Mucosa of rectum (tissue), 2 donors: Measurements from ENCODE around the gene ROR2.

Experiments
- H3K27ac ChIP-seq, 2 donors: one replicate each; pipeline ENCODE4 v1.7.0; 2013; ENCODE audit warnings: inconsistent platforms in 2 of 2, low read depth in 2 of 2, low read length in 2 of 2
- H3K27me3 ChIP-seq, 2 donors: one replicate each; pipeline ENCODE4 v1.7.0; 2013; ENCODE audit warnings: low read length in 2 of 2; ENCODE audit not compliant: control insufficient read depth in 2 of 2, insufficient read depth in 2 of 2
- H3K36me3 ChIP-seq, 2 donors: one replicate each; pipeline ENCODE4 v1.7.0; 2013; ENCODE audit warnings: low read length in 2 of 2; ENCODE audit not compliant: control insufficient read depth in 2 of 2, insufficient read depth in 2 of 2
- H3K4me1 ChIP-seq, 2 donors: one replicate each; pipeline ENCODE4 v1.7.0; 2013; ENCODE audit warnings: low read length in 2 of 2, mild to moderate bottlenecking in 1 of 2; ENCODE audit not compliant: control insufficient read depth in 2 of 2, insufficient read depth in 2 of 2
- H3K4me3 ChIP-seq, 2 donors: one replicate each; pipeline ENCODE4 v1.7.0; 2013; ENCODE audit warnings: low read length in 2 of 2
- H3K9ac ChIP-seq, 2 donors: one replicate each; pipeline ENCODE4 v1.7.0; 2013; ENCODE audit warnings: low read length in 2 of 2, low read depth in 1 of 2, mild to moderate bottlenecking in 1 of 2
- H3K9me3 ChIP-seq, 2 donors: one replicate each; pipeline ENCODE4 v1.7.0; 2013; ENCODE audit warnings: low read length in 2 of 2; ENCODE audit not compliant: control insufficient read depth in 2 of 2
- donor health status: healthy.
- donor health status: Normal muscosa, but diverticular disease.

Gene ROR2

DNA sequence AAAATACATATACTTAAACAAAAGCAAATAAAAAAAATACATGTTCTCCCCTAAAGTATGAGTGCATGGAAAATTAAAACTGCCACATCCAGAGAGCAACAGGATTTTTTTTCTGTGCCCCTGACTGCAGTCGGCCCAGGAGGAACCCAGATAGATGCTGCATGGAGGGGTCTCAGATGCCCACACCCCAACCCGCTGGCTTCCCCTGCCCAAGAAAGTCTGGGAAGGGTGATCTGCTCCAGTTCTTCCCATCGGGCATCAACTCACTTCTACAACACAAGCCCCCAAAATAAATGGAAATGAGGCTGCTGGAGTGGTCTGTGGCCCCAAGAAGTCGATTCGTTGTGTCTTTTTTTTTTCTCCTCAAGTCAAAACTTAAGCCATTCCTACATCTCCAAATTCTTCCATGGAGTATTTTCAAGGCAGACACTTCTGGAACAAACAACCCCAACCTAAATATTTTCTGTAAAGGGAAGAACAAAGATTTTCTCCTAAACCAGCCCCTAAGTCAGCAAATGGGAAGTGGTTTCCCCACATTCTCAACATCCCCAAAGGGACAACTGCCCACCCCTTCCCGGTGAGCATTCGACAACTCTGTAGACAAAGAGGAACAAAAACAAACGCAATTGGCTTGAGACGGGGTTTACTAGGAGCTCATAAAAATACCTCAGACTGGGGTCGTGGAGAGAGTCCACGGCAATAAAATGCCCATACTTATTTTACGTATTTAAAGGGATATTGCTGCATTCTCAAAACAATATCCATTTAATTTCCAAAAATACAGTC is 46.7 kb downstream of the ROR2 start:
- Histone ChIP-seq H3K27ac (no peak overlapping the region), H3K27me3 (no peaks in the 10 kb centered on the region), H3K9ac (no peak overlapping the region), H3K36me3 (no peaks in the 10 kb centered on the region), H3K9me3 (no peaks in the 10 kb centered on the region), H3K4me1 (peaks cover 14 to 16% of the 10 kb centered on the region in 2 donors), H3K4me3 (no peak overlapping the region)

DNA sequence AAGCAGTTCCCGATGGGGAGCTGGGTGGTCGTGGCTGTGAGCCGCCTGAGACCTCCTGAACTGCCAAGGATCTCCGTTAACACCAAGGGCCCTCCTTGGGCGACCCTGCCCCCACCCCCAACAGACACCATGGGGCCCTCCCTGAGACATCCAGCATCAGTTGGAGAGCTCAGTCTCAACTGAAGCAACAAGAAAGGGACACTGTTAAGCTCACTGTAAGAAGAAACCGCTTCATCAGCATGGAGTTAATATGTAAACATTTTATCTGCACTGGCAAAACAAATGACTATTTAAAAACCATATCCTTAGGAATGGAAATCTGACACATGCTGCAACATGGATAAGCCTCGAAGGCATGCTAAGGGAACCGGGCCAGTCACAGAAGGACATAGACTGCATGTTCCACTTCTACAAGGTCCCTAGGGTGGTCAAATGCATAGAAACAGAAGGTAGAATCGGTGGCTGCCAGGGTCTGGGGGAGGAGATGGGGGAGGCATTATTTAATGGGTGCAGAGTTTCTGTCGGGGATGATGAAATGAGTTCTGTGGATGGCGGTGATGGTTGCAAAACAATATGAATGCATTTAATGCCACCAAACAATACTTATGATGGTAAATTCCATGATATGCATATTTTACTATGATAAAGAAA is 47.4 kb downstream of the ROR2 start:
- H3K27me3 ChIP-seq: no peaks in the 10 kb centered on the region
- H3K27ac ChIP-seq: no peak overlapping the region
- H3K4me1 ChIP-seq: peaks cover 18 to 19% of the 10 kb centered on the region in 2 donors
- H3K9ac ChIP-seq: no peak overlapping the region
- no peaks in the 10 kb centered on the region for H3K36me3 ChIP-seq
- no peak overlapping the region for H3K4me3 ChIP-seq
- H3K9me3 ChIP-seq: no peaks in the 10 kb centered on the region

DNA sequence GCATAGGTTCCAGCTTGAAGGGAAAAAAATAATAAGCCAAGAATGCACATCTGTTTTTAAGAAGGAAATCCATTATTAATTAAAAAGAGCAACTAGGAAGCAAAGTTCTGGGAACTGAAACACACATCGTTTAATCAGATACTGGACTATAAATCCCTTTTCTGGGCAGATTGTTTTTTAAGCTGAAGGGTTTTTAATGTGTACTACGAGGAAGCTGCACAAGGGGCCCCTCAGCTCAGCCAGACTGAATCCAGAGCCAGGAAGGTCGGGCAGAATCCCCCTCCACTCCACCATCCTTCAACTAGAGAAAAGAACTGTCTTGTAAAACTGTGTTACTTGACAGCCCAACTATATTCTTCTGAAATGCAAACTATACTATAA is 49.2 kb downstream of the ROR2 start:
- H3K9ac ChIP-seq: no peak overlapping the region
- no peaks in the 10 kb centered on the region for H3K27me3 ChIP-seq
- no peaks in the 10 kb centered on the region for H3K36me3 ChIP-seq
- no peak overlapping the region for H3K27ac ChIP-seq
- H3K9me3 ChIP-seq: no peaks in the 10 kb centered on the region
- peaks cover 21 to 22% of the 10 kb centered on the region in 2 donors for H3K4me1 ChIP-seq
- no peak overlapping the region for H3K4me3 ChIP-seq

DNA sequence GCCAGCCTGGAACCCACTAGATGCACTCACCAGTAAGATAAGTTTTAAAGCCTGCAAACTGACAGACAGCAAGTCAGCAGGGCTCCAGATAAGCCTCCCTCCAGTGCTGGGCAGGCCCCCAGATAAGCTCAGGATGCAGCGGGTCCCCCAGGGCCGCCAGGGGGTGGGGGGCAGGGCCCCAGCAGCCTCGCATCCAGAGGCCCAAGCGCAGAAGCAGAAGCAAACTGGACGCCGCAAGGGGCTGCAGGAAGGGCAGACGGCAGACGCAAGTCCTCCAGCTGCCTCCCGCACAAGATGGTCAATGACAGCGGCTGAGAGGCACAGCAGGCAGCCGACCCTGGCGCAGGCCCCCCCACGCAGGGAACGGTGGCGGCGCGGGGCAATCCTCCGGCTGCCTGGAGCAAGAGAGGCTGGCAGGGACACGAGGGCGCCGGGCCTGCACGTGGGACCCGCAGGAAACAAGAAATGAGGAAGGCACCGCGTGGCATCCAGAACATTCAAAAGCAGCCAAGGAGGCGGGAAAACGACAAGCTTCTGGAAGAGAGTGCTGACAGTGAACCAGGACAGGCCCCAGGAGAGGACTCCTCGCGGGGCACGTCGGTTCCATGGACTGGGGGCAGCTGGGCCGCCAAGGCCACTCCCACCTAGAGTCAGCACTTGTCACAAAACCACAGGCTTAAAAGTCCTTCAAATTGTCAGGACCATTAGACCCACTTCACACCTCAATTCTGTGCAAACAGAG is 49.8 kb downstream of the ROR2 start:
- Histone ChIP-seq H3K9ac (no peak overlapping the region), H3K36me3 (no peaks in the 10 kb centered on the region), H3K4me1 (peaks cover 21 to 22% of the 10 kb centered on the region in 2 donors), H3K9me3 (no peaks in the 10 kb centered on the region), H3K4me3 (no peak overlapping the region), H3K27ac (no peak overlapping the region), H3K27me3 (no peaks in the 10 kb centered on the region)

DNA sequence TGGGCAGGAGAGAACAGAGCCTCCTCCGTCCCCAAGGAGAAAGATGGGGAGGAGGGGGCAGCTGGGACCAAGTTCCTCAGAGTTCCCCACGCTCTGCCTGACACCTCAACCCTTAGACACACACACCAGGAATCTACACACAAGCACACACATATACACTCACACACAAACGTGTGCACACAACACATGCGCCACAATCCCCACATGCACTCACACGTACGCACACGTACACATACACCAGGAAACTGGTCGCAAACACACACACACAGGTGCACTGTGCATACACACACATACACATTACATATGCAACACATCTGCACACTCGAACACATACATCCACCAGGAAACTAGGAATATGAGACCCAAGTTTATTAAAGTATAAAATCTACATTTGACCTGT is 50.4 kb downstream of the ROR2 start:
- Histone ChIP-seq H3K27ac (no peak overlapping the region), H3K9ac (no peak overlapping the region), H3K4me3 (no peak overlapping the region), H3K27me3 (no peaks in the 10 kb centered on the region), H3K36me3 (no peaks in the 10 kb centered on the region), H3K4me1 (peaks cover 21 to 22% of the 10 kb centered on the region in 2 donors), H3K9me3 (no peaks in the 10 kb centered on the region)

DNA sequence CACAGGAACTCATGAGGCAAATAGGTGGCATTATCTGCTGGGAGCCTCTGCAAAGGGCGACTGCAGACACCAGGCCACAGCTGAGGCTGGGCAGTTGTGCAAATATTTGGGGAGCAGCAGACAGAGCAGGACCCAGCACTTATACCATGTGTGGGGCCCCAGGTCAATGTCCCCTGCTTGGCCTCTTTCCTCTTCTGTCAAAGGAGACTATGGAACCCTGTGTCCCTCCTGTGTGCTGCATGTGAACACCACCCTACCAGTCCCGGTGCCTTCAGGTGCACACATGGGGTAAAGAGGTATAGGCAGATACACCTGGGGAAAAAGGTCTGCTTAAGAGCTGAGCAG is 50.8 kb downstream of the ROR2 start:
- Histone ChIP-seq H3K4me3 (no peak overlapping the region), H3K9me3 (no peaks in the 10 kb centered on the region), H3K36me3 (no peaks in the 10 kb centered on the region), H3K9ac (no peak overlapping the region), H3K27ac (peak overlapping the region; percentile 10 to 30), H3K4me1 (peaks cover 21 to 22% of the 10 kb centered on the region in 2 donors), H3K27me3 (no peaks in the 10 kb centered on the region)

DNA sequence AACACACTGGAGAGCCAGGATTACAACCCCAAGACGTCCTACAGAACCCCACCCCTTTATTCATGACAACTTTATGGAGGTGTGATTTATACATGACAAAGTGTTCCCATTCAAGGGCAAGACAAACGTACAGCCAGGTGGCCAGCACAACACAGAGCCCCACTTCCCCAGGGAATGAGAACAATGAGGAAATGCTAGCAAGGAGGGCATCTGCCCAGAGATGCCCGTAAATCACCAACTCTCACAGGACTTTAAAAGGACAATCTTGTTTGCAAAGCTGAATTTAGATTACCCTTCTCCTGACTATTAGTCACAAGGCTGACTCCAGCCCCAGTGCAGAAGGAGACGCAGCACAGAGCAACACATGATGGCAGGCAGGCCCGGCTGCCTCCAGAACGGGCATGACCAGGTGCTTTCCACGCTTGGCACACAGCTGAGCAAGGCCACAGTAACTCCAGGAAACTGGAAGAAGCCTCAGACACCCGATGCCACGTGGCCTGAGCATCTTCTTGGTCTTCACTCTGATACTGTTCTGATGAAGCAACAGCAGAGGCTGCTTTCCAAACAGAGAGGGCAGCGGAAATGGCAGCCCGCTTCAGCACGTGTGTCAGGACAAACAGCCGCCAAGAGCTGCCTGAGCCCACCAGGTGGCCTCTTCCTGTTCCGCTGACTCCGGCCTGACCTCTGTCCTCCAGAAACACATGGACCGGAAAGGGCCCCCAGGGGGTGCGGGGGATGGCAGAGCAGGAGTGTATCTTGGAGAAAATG is 51.4 kb downstream of the ROR2 start:
- peak overlapping the region; percentile 30 to 65 for H3K27ac ChIP-seq
- H3K36me3 ChIP-seq: no peaks in the 10 kb centered on the region
- H3K27me3 ChIP-seq: no peaks in the 10 kb centered on the region
- H3K4me3 ChIP-seq: no peak overlapping the region
- H3K9me3 ChIP-seq: no peaks in the 10 kb centered on the region
- no peak overlapping the region for H3K9ac ChIP-seq
- H3K4me1 ChIP-seq: peaks cover 21 to 22% of the 10 kb centered on the region in 2 donors

DNA sequence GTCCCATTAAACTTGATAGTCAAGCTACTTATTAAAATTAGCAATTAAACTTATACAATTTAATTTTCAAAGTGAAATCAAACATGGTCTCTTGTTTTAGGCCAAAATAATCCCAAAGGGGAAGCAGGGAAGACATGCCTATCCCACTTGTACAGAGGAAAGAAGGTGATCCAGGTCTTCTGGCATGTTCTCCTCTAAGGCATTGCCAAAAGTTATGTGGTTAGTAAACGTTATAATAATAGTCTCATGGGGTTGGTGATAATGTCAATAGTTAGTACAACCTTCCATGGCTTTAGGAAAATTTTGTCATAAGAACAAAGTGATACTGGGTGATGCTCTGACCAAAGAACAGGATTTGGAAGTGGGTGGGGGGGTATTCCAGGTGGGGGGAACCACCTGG is 52.8 kb downstream of the ROR2 start:
- Histone ChIP-seq H3K9ac (no peak overlapping the region), H3K27ac (peak overlapping the region in 1 of 2 donors; percentile 17)

DNA sequence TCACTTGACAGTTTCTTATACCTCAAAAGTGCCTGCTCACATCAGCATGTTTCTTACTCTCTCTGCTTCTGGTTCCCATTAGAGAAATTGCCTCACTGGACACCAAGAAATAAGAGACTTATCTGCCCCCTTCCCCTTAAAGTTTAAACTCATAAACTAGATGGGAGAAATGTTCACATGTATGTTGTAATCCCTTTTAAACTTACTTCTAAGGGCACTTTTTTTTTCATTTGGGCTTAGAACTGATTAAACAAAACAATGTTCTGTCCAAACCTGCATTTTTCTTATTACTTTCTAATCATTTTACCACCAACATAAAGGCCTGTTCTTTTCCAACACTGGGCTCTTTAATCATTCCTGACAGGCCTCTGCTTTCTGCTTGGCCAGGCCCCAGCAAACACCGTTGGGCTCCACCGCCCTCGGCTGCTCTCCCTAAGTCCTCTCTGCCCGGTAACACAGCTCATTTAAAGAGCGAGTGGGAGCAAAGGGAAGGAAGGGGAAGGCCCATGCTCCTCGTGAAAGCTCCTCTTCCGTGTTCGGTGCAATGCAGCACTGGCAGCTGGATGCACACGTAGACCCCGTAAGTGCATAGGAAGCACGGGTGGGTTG is 53.4 kb downstream of the ROR2 start:
- H3K9ac ChIP-seq: no peak overlapping the region
- H3K27ac ChIP-seq: peak overlapping the region in 1 of 2 donors; percentile 32
- peaks cover 21 to 22% of the 10 kb centered on the region in 2 donors for H3K4me1 ChIP-seq

More for the DNA sequence above, 52.8 kb downstream of the ROR2 start:
- peaks cover 21 to 22% of the 10 kb centered on the region in 2 donors for H3K4me1 ChIP-seq
- H3K9me3 ChIP-seq: no peaks in the 10 kb centered on the region
- no peak overlapping the region for H3K4me3 ChIP-seq
- no peaks in the 10 kb centered on the region for H3K36me3 ChIP-seq
- no peaks in the 10 kb centered on the region for H3K27me3 ChIP-seq

More for the DNA sequence above, 53.4 kb downstream of the ROR2 start:
- Histone ChIP-seq H3K9me3 (no peaks in the 10 kb centered on the region), H3K27me3 (no peaks in the 10 kb centered on the region), H3K4me3 (no peak overlapping the region), H3K36me3 (no peaks in the 10 kb centered on the region)
